Tibial nerve (tissue), 4 donors: Measurements from ENCODE around the gene SLC8A2. TPM values are rescaled to one million over a fixed set of nuclear protein-coding genes. Genes with fewer than 3 reads are reported as not detected.

Experiments
- DNase-seq, 2 donors: peaks; one replicate each; pipeline ENCODE4 v3.0.0-alpha.2; 2019; ENCODE audit warnings: low spot score in 2 of 2
- H3K27ac ChIP-seq, 4 donors: fragments of 200-600 bp; sonication (generic) in 3 of 4; one replicate each; pipeline ENCODE4 v1.5.1; 2017 to 2019; ENCODE audit warnings: mild to moderate bottlenecking in 1 of 4
- H3K27me3 ChIP-seq, 2 donors: fragments of 200-600 bp; sonication (generic) in 1 of 2; one replicate each; pipeline versions ENCODE4 v1.5.1 to v1.6.0; 2017 to 2019
- H3K36me3 ChIP-seq, 3 donors: fragments of 200-600 bp; sonication (generic); one replicate each; pipeline ENCODE4 v1.5.1; 2018 to 2019
- H3K4me1 ChIP-seq, 4 donors: fragments of 200-600 bp; sonication (generic) in 3 of 4; one replicate each; pipeline ENCODE4 v1.5.1; 2017 to 2019
- H3K4me3 ChIP-seq, 4 donors: fragments of 200-600 bp; sonication (generic) in 3 of 4; one replicate each; pipeline ENCODE4 v1.5.1; 2017 to 2019; ENCODE audit warnings: mild to moderate bottlenecking in 1 of 4, moderate library complexity in 1 of 4
- H3K9me3 ChIP-seq, 4 donors: fragments of 200-600 bp; sonication (generic) in 3 of 4; one replicate each; pipeline ENCODE4 v1.5.1; 2017 to 2019
- EP300 ChIP-seq, 2 donors: sonication (generic); formaldehyde crosslinking; IDR thresholded peaks; one replicate each; pipeline ENCODE4 v1.6.1; 2017; ENCODE audit warnings: antibody characterized with exemption in 2 of 2, mild to moderate bottlenecking in 1 of 2
- POLR2A ChIP-seq, 2 donors: fragments of 450-650 bp; IDR thresholded peaks; one replicate each; pipeline ENCODE4 v1.6.1; 2017; ENCODE audit warnings: antibody characterized with exemption in 2 of 2, mild to moderate bottlenecking in 2 of 2, moderate library complexity in 2 of 2
- WGBS, 2 donors: methylation state at CpG; one replicate each; pipeline ENCODE4 v1.1.5; 2018; 5-methylcytosine and 5-hydroxymethylcytosine counted together
- total RNA-seq, 4 donors: library from RNA; depleted of rRNA; stranded (reverse); fragments of >200 nt; gene quantifications; one replicate each; pipeline ENCODE4 v1.1.0, GENCODE V29; 2016
- TF ChIP-seq, protein P1 (sequence below), 5 experiments: fragments of 200-600 bp in 3 of 5; fragments of 450-650 bp in 2 of 5; sonication (generic) in 3 of 5; IDR thresholded peaks; one replicate each; pipeline ENCODE4 v1.5.1; 2016 to 2019; ENCODE audit warnings: antibody characterized with exemption in 5 of 5, mild to moderate bottlenecking in 3 of 5, moderate library complexity in 2 of 5

SLC8A2 gene
- total RNA-seq, 4 donors from 2014 or later = not detected

DNA sequence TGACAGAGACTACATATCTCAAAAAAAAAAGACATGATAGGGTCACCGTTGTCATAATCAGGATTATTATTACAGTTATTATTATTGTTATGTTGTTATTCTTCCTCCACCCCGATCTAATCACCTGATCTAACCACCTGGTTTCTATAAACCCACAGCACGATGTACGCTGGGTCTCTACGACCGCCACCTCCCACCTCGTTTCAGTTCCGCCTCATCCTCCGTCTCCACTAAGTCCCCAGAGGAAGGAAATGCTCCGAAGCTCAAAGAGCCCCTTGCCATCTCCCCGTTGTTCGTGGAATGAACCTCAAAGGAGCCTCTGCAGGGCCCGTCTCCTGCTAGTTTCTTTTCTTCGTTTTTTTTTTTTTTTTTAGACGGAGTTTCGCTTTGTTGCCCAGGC lies 36.5 kb downstream of the SLC8A2 start:
- TF ChIP-seq EP300 (IDR thresholded peaks at IDR 0.05) (no peak), POLR2A (IDR thresholded peaks at IDR 0.05) (no peak)
- TF ChIP-seq, protein P1, sequence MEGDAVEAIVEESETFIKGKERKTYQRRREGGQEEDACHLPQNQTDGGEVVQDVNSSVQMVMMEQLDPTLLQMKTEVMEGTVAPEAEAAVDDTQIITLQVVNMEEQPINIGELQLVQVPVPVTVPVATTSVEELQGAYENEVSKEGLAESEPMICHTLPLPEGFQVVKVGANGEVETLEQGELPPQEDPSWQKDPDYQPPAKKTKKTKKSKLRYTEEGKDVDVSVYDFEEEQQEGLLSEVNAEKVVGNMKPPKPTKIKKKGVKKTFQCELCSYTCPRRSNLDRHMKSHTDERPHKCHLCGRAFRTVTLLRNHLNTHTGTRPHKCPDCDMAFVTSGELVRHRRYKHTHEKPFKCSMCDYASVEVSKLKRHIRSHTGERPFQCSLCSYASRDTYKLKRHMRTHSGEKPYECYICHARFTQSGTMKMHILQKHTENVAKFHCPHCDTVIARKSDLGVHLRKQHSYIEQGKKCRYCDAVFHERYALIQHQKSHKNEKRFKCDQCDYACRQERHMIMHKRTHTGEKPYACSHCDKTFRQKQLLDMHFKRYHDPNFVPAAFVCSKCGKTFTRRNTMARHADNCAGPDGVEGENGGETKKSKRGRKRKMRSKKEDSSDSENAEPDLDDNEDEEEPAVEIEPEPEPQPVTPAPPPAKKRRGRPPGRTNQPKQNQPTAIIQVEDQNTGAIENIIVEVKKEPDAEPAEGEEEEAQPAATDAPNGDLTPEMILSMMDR (IDR thresholded peaks at IDR 0.05) = no peak
- WGBS, 2 donors = 54 to 57% methylated on average over 16 of the region's 16 CpGs
- DNase-seq = no peak
- Histone ChIP-seq H3K36me3 (no peaks in the 10 kb centered on the region), H3K4me3 (no peak overlapping the region), H3K27ac (no peak overlapping the region), H3K4me1 (peaks cover 0 to 5% (median 2%) of the 10 kb centered on the region in 4 donors), H3K27me3 (peaks cover 0 to 93% of the 10 kb centered on the region in 2 donors), H3K9me3 (no peaks in the 10 kb centered on the region)

DNA sequence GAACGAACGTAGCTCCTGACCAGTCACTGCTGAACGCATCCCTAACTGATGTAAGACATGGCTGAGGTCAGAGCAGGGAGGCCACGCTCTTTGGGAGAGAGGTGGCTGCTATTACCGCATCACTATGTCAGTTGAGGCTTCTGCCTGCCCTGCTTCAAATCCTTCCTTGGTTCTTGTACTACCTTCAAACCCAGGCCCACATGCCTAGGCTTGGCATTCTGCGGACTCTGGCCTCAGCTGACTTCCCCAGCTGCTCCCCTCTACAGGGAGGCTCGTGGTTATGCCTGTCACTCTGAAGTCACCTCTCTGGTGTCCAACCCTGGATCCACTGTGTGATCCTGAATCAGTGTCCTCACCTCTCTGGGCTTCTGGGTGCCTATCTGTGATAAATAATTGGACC lies 37.6 kb downstream of the SLC8A2 start:
- H3K27me3 ChIP-seq = peaks cover 0 to 97% of the 10 kb centered on the region in 2 donors
- H3K4me1 ChIP-seq = peaks cover 0 to 16% (median 6%) of the 10 kb centered on the region in 4 donors
- no peak overlapping the region for H3K4me3 ChIP-seq
- no peak for DNase-seq
- no peaks in the 10 kb centered on the region for H3K9me3 ChIP-seq
- no peaks in the 10 kb centered on the region for H3K36me3 ChIP-seq
- H3K27ac ChIP-seq = no peak overlapping the region
- 71 to 73% methylated on average over 7 of the region's 7 CpGs for WGBS, 2 donors
- TF ChIP-seq POLR2A (IDR thresholded peaks at IDR 0.05) (no peak), EP300 (IDR thresholded peaks at IDR 0.05) (no peak)
- TF ChIP-seq, protein P1 (IDR thresholded peaks at IDR 0.05) = no peak

DNA sequence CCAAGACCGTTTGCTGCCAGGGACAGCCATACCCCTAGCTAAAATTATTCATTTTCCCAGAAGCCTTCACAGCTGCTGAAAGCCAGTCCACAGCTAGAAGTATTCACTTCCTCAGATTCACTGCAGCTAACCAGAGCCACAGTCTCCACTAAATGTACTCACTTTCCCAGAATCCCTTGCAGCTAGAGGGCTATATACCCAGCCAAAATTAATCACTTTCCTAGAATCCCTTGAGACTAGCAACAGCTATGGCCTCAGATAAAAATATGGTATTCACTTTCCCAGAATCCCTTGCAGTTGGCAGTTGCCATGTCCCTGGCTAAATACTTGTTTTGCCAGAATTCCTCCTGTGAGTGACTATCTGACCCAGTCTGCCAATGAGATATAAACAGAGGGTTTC lies 38.6 kb downstream of the SLC8A2 start:
- no peak overlapping the region for H3K27ac ChIP-seq
- H3K4me3 ChIP-seq = no peak overlapping the region
- 25 to 47% methylated on average over 1 of the region's 1 CpG for WGBS, 2 donors
- no peaks in the 10 kb centered on the region for H3K9me3 ChIP-seq
- H3K36me3 ChIP-seq = no peaks in the 10 kb centered on the region
- H3K4me1 ChIP-seq = peaks cover 0 to 26% (median 12%) of the 10 kb centered on the region in 4 donors
- H3K27me3 ChIP-seq = peaks cover 0 to 95% of the 10 kb centered on the region in 2 donors
- TF ChIP-seq EP300 (IDR thresholded peaks at IDR 0.05) = no peak
- no peak for TF ChIP-seq POLR2A (IDR thresholded peaks at IDR 0.05)
- DNase-seq = no peak

DNA sequence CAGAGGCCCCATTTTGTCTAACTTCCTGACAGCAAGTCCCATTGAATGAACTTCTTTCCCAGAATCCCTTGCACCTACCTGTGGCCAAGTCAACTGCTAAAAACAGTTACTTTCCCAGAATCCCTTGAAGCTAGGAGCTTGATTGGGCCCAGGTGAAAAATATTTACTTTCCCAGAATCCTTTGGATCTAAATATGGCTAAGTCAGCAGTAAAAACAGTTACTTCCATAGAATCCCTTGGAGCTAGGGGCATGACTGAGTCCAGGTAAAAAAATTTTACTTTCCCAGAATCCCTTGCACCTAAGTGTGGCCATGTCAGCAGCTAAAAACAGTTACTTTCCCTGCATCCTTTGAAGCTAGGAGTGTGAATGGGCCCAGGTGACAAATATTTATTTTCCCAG lies 39.2 kb downstream of the SLC8A2 start:
- Histone ChIP-seq H3K4me1 (peaks cover 0 to 32% (median 13%) of the 10 kb centered on the region in 4 donors), H3K4me3 (no peak overlapping the region), H3K27ac (no peak overlapping the region), H3K27me3 (peaks cover 0 to 89% of the 10 kb centered on the region in 2 donors), H3K9me3 (no peaks in the 10 kb centered on the region), H3K36me3 (no peaks in the 10 kb centered on the region)
- TF ChIP-seq, protein P1 (IDR thresholded peaks at IDR 0.05) = no peak
- TF ChIP-seq POLR2A (IDR thresholded peaks at IDR 0.05) = no peak
- TF ChIP-seq EP300 (IDR thresholded peaks at IDR 0.05) = no peak
- DNase-seq = no peak

DNA sequence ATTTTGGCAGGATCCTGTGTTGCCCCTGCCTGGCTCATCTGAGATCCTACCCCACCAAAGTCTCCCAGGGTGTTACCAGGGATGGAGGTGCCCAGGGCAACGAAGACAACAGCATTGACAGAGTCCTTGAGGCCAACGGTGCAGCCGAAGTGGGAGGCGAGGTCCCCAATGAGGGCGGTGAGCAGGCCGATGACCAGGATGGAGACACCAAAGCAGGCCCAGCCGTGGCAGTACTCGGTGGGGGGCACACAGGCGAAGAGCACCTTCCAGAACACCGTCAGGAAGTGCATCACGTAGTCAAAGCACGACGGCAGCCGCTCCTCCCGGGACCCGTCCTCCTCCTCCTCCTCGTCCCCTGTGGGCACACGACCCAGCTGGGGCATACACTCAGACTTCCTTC lies 39.6 kb downstream of the SLC8A2 start:
- no peak for DNase-seq
- H3K36me3 ChIP-seq = no peaks in the 10 kb centered on the region
- peaks cover 0 to 85% of the 10 kb centered on the region in 2 donors for H3K27me3 ChIP-seq
- H3K27ac ChIP-seq = no peak overlapping the region
- no peak overlapping the region for H3K4me3 ChIP-seq
- H3K9me3 ChIP-seq = no peaks in the 10 kb centered on the region
- 68 to 76% methylated on average over 15 to 18 of the region's 18 CpGs for WGBS, 2 donors
- H3K4me1 ChIP-seq = peaks cover 0 to 33% (median 13%) of the 10 kb centered on the region in 4 donors
- TF ChIP-seq POLR2A (IDR thresholded peaks at IDR 0.05) (no peak), EP300 (IDR thresholded peaks at IDR 0.05) (no peak)
- TF ChIP-seq, protein P1 (IDR thresholded peaks at IDR 0.05) = no peak
